Activated CD4-positive, alpha-beta T cell treated with anti-CD3 and anti-CD28 coated beads, Interleukin-2, amount 50 U/mL, for 4 hours (primary cell): ENCODE data around the gene ICOSLG.
"Not testable (repeated sequence)": the region's sequence is repeated elsewhere in the genome, so short reads cannot be mapped to it uniquely, and the experiment has no call there.

ENCODE experiments used
- DNase-seq, 2 experiments: peaks; one replicate each; pipeline ENCODE4 v3.0.0-alpha.2; 2020

ICOSLG gene, protein sequence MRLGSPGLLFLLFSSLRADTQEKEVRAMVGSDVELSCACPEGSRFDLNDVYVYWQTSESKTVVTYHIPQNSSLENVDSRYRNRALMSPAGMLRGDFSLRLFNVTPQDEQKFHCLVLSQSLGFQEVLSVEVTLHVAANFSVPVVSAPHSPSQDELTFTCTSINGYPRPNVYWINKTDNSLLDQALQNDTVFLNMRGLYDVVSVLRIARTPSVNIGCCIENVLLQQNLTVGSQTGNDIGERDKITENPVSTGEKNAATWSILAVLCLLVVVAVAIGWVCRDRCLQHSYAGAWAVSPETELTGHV

DNA sequence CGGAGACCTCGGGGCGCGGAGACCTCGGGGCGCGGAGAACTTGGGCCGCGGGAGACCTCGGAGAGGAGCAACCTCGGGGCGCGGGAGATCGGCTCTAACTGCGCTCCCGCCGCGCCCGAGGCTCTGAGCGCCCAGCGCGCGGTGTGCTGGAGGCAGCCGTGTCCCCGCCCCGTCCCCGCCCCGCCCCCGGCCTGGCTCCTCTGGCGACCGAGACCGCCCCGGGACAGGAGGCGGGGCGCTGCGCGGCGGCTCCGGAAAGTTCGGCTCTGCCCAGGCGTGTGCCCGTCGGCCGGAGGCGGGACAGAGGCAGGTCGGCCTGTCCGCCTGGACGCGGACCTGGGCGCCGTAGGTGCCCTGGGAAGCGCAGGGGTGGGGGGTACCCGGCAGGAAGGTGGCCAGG is at the start of gene ICOSLG:
ICOSLG (minus strand) TSS at position 102 of the 400 bp plus-strand sequence. CDS start 126 bp downstream, outside the sequence.
- DNase-seq: not testable (repeated sequence)

DNA sequence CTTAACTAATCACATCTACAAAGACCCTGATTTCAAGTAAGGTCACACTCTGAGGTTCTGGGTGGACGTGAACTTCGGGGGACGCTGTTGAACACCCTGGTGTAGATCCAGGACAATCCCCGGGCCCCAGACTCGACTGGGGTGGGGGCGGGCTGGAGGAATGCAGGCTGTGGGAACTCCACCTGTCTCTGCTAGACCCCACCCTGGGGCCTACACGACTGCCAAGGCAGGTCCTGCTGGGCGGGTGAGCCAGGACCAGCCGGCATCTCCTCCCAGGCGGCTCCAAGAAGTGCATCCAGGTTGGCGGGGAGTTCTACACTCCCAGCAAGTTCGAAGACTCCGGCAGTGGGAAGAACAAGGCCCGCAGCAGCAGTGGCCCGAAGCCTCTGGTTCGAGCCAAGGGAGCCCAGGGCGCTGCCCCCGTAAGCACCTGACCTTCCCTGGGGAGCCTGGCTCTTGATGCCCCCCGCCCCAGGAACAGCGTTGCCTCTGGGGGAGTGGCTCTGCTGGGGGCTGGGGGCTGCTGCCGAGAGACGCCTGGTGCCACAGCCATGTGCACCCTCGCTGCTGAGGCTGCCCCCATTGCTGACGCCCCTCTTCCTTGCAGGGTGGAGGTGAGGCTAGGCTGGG is 48.8 kb upstream of the ICOSLG start:
- no peak for DNase-seq

DNA sequence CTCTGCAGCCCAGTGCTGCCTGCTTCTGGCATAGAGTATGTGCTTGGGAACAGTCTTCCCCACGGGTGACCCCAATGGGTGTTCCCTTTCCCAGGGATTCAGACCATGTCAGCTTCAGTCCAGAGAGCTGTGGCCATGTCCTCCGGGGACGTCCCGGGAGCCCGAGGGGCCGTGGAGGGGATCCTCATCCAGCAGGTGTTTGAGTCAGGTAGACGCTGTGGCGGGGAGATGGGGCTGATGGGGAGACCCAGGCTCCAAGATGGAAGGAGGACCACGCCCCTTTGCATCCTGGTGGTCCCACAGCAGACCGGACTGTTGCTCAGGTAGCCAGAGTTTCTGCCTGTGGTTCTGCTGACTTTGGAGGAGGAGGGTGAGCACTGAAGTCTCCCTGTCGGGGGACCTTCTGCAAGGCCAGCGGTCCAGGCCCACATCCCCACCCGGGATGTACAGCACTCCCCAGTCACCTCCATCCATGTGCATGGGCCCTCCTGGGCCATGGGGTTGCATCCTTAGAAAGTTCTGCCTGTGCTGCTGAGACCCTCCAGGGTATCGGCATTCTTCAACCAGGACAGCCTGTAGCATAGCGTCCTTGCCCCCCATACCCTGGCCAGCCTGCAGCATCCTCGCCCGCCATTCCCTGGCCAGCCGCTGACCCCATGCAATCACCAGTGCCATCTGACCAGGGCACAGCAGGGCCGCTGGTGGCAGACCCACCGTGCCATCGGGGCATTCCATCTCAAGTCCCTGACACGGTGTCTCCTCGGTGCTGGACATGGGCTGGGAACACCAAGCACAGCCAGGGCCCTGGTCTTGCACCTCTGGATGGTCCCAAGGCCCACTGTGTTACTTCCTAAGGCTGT is 47.7 kb upstream of the ICOSLG start:
- no peak for DNase-seq

DNA sequence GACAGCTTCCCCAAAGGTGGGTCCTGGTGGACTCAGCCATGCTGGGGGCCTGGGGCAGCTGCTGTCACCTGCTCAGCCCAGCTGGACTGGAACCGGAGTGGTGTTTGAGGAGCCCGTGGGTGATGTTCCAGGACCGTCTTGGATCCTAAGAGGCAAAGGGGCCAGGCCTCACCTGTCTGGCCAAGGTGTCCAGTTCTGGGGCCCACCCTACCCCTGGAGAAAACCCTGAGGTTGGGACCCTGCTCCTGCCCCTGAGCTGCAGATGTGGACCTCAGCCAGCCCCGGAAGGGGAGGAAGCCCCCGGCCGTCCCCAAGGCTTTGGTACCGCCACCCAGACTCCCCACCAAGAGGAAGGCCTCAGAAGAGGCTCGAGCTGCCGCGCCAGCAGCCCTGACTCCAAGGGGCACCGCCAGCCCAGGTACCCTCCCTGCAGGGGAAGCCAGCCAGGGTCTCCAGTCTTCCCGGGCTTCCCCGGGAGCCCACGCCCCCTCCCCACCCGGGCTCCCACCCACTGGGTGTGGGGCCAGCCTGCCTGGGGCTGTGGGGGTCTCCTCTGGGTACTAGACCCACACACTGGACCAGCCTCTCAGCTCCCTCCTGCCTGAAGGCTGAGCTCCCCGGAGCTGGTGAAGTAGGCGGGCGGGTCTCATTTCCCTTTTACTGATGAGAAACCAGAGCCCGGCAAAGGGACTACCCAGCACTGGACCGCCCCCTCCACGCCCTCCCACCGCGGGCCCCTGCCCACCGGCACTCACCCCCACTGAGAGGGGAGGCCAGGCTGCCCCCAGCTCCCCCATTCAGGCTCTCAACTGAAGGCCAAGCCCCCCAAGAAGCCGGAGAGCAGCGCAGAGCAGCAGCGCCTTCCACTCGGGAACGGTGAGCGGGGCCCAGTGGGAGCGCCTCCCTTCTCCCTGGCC is 46.2 kb upstream of the ICOSLG start:
- no peak for DNase-seq

DNA sequence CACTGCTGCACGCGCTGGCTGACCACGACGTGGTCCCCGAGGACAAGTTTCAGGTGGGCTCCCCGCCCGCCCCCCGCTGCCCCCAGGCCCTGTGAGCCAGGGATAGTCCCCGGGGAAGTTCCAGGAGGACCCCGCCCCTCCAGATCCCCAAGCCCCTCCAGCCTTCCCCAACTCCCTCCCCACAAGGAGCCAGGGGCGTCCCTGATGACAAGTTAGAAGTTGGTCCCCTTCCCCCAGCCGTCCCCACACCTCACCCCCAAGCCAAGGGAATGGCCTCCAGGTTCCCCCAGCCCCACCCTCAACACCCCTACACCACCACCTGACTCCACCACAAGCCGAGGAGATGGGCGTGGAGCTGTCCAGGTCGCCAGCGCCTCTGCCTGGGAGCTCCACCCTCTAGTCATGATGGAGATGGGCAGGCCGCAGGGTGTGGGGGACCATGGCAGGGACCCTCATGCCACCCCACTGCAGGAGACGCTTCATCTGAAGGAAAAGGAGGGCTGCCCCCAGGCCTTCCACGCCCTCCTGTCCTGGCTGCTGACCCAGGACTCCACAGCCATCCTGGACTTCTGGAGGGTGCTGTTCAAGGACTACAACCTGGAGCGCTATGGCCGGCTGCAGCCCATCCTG is 45.5 kb upstream of the ICOSLG start:
- DNase-seq: no peak

DNA sequence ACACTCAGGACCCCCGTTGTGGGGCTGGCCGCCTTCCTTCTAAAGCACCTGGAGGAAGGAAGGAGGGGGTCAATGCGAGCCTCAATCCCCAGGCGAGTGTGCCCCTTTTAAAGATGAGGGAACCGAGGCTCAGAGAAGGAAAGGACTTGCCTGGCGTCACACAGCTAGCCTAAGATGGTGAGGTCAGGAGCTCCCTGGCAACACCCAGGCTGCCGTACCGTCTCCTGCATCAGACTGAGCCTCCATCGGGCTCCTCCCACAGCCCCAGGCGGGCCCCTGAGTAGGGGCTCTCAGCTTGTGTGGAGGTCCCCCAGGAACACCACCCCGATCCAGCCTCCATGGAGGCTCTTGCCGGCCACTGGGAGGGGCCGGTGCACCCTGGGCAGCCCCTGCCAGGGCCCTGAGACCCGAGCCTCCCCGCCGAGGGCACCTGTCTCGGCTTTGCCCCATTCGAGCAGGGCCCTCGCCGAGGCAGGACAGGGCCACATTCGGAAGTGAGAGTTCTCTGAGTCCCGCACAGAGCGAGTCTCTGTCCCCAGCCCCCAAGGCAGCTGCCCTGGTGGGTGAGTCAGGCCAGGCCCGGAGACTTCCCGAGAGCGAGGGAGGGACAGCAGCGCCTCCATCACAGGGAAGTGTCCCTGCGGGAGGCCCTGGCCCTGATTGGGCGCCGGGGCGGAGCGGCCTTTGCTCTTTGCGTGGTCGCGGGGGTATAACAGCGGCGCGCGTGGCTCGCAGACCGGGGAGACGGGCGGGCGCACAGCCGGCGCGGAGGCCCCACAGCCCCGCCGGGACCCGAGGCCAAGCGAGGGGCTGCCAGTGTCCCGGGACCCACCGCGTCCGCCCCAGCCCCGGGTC is 44.6 kb upstream of the ICOSLG start, which contains the start of gene AIRE:
AIRE (plus strand) TSS at position 739 of the 855 bp plus-strand sequence. CDS start 131 bp downstream, outside the sequence.
- no peak for DNase-seq

DNA sequence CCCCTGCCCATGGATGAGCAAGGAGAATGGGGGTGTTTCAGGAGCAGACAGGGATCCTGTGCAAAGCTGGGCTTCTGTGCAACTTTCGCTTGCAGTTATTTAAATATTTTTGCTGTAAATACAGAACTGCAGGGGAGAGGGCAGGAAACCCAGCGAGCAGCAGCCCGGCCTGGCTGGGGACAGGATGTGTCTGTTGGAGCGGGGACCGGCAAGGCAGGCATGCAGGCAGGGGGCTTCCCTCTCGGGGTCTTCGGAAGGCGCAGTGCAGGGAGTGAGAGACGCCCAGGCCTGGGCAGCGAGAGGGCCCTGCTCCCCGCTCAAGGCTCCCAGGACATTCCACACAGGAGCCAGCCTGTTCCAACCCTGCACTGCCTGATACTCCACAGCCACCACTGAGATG is 43.2 kb upstream of the ICOSLG start:
- no peak for DNase-seq

DNA sequence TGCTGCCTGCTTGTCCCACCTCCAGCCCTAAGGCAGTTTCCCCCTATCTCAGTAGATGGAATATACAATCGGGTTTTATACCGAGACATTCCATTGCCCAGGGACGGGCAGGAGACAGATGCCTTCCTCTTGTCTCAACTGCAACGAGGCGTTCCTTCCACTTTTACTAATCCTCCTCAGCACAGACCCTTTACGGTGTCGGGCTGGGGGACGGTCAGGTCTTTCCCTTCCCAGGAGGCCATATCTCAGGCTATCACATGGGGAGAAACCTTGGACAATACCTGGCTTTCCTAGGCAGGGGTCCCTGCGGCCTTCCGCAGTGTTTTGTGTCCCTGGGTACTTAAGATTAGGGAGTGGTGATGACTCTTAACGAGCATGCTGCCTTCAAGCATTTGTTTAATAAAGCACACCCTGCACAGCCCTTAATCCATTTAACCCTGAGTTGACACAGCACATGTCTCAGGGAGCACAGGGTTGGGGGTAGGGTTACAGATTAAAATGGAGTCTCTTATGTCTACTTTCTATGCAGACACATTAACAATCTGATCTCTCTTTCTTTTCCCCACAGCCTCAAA is 42.6 kb upstream of the ICOSLG start:
- not testable (repeated sequence) for DNase-seq

DNA sequence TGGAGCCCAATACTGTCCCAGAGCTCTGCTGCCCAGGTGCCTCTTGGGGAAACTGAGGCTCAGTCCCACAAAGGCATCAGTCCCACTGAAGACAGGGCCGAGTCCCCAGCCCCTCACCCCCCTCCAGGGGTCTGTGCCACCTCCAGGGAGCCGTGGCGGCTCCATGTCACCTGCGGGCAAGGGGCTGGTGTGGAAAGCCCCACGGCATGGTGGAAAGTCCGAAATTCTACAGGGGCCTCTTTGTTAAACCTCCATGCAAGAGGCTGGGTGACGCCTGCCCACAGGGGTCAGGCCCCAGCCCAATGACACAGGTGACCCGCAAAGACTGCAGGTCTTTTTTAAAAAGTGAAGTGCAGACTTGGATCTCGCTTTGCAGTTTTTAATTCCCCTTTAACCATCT is 41.6 kb upstream of the ICOSLG start:
- DNase-seq: no peak

DNA sequence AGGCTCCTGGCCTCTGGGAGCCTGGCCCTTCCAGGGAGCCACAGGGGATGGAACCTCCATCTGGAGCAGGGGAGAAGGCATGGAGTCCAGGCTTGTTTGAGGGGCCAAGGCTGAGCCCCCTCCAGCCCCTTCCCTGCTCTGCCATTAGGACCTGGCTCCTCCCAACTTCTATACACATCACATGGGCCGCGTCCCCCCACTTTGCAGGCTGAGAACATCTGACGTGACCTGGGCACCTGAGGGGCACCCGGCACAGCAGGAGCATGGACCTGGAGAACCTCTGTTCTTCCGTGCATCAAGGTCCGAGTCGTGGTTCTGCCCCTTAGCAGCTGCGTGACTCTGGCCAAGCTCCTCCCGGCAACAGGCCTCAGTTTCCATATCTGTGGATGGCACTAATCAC is 41.1 kb upstream of the ICOSLG start:
- no peak for DNase-seq

DNA sequence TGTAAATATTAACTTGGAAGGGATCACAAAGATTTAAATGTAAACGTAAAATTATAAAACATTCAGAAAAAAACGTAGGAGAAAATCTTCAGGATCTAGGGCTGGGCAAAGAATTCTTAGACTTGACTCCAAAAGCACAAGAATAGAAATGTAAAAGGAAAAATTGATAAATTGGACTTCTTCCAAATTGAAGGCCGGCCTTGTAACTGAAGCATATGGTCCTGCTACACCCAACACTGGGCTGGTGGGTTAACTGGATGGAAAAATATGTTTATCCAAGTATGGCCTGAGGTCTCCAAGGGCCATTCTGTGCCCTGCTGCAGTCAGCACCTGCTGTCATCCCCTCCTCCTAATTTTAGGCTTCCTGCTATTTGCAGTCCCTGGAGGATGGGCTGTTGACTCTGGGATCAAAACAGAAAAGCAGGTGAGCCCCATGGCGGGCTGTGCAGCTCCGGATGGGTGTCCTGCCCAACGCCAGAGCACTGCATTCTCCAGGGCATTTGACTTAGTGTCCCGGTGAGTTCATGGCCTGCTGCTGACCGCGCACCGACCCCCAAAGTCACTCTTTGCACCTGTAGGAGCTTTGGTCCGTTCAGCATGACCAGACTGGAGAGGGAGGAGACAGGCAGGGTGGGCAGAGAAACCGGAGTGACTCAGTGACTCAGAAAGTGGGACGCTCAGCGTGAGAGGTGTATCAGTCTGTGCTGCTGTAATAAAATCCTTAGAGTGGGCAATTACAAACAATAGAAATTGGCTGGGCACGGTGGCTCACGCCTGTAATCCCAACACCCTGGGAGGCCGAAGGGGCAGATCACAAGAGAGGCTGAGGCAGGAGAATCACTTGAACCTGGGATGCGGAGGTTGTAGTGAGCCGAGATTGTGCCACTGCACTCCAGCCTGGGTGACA is 38.9 kb upstream of the ICOSLG start:
- no peak for DNase-seq

DNA sequence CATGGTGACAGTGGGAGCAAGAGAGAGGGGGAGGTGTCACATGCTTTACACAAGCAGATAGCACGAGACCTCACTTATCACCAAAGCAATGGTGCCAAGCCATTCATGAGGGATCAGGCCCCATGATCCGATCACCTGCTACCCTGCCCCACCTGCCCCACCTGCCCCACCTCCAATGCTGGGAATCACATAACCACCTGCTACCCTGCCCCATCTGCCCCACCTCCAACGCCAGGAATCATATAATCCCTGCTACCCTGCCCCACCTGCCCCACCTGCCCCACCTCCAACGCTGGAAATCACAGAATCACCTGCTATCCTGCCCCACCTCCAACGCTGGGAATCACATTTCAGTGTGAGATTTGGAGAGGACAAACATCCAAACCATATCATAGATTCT is 34.3 kb upstream of the ICOSLG start:
- DNase-seq: no peak

DNA sequence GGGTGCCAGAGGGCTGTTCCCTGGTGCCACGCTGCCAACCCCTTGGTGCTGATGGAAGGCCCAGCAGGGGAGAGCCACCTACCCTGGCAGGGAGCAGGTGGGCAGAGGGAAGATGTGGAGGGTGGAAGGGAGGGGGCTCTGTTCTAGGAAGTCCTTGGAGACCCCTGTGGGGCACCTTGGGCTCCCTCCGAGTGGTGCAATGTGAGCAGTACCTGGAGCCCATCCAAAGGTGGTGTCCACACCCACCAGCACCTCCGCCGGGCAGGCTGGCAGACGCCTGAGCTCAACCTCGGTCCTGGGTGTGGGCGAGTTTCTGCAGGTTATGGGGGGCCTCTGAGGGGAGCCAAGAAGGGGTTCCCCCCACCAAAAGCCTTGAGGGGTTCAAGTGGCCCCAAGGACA is 32.3 kb upstream of the ICOSLG start:
- no peak for DNase-seq

DNA sequence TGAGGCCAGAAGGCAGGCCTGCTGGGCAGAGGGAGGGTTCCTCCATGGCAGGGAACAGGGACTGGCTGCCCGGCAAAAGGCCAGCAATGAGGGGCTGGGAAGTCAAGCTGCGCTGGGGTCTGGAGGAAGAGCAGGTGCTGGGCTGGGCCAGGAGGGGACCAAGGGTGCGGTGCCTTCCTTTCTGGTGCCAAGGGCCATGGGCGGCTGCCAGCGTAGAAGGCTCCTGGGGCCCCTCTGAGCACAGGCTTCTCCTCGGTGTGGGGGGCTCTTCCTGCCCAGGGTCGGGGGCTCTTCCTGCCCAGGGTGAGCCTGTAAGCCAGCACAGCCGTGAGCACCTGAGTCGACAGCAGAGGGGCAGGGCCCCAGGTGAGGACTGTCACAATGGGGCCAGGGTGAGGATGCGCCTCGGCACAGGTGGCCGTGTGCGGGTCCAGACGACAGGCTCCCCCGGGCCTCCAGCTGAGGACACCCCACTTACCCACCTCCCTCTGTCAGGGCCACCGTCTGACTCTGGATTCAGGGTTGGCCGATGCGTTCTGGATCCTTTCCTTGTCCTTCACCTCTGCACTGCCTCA is 31.6 kb upstream of the ICOSLG start:
- DNase-seq: no peak

DNA sequence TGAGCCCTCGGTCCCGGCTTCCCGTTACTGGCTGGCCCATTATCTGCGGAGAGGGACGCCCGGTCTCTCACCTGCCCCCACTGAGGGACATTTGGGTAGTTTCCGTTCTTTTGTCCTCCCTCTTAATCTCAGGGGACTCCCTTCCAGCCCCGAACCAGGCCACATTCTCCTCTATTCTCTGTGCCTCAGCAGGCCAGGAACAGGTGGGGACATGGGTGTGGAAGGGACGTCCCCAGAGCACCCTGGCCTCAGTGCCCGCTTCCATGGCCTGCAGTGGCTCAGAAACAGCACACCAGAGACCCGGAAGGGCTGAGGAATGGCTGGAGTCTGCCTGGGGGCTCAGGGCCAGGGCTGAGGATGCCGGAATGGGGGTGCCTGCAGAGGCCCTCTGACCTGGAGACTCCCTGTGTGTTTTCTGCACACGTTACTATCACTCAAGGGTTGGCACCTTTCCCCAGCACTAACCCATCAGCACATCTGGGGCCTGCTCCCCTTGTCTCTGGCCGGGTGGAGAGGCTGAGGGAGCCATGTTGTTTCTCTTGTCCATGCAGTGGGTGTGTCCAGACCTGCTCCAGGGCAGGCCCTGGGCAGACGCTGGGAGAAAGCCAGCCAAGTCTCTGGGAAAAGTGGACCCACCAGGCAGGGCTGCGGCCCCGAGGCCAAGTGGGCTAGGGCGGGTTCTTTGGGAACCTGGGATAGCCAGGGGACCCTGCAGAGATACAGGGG is 31.0 kb upstream of the ICOSLG start:
- no peak for DNase-seq

DNA sequence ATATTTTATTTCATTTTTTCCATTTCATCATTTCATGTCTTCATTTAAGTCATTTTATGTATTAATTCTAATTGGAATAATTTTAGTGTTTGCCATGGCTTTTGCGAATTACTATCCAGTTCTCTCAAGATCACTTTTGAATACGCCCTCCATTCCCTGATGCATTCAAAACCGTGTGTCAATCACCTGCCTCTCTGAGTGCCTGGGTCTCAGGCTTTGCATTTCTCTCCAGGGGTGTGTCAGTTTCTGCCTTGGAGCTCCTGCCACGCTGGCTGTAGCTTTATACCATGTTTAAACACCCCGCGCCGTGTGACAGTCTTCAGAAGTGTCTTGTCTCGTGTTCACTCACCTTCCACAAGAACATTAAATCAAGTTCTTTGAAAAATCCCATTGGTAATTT is 28.3 kb upstream of the ICOSLG start:
- no peak for DNase-seq

DNA sequence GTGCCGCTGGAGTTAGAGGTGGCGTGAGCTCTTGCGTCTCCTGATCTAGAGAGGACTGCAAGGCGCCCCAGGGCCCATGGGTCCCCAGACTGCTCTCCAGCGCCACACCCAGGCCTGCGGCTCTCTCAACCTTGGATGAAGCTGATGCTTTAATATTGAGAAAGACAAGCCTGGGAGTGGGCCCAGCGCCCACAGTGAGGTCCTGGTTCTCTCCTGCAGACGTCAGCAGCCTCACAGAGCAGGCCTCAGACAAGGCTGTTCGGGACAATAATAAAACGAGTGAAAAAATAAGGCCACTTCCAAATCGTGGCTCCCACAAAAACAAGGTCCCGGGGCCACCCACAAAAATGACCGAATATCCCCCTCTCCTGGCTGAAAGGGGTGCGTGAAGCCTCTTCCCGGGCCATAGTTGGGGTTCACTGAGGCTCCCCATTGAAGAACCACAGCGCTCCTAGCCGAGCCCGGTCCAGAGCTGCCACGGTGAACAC is 27.0 kb upstream of the ICOSLG start:
- peak in 1 of 2 experiments; percentile 17 for DNase-seq

DNA sequence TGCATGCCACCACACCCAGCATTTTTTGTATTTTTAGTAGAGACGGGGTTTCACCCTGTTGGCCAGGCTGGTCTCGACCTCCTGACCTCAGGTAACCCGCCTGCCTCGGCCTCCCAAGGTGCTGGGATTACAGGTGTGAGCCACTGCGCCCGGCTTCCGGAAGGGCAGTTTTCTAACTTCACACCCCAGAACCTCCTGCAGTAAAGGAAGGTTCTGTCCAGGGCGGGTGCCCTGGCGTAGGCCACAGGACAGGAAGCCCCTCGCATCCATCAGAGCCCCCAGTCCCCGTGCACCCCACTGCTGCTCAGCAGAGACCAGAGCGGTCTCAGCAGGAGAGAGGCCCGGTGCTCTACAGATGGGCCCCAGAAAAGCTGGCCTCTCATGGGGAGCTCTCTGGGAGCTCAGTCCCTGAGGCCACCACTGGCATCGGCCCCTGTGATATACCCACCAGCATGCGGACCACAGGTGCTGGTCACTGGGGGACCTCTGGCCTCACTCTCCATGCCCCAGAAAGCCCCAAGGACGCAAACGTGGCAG is 25.1 kb upstream of the ICOSLG start:
- DNase-seq: no peak
